Endothelial cell of umbilical vein (primary cell): ENCODE measurements around the gene SIAE. TPM values are rescaled to one million over a fixed set of nuclear protein-coding genes. Genes with fewer than 3 reads are reported as not detected.

ENCODE experiments used
- BruUV-seq: library from RNA; stranded (reverse); fragments of 400-500 nt; replicated peaks from 2 replicates; lab custom pipeline; 2021; lab: Mats Ljungman, UMichigan
- CTCF ChIA-PET: fragments of 300-600, 350-600 bp; sonication (Branson Sonifier 250); formaldehyde crosslinking; loops from one replicate; lab custom pipeline; 2021; ENCODE audit warnings: antibody characterized with exemption, inconsistent platforms; lab: Charles Lee
- POLR2A ChIA-PET: fragments of 300-600, 350-600 bp; sonication (Branson Sonifier 250); formaldehyde crosslinking; loops from one replicate; lab custom pipeline; 2021; ENCODE audit warnings: antibody characterized with exemption, inconsistent platforms; lab: Charles Lee
- DNase-seq: peaks from one replicate; pipeline ENCODE4 v3.0.0-alpha.2; 2011; ENCODE audit warnings: low read depth, low spot score
- FAIRE-seq: peaks from 2 replicates; lab custom pipeline; 2011; peaks lifted over from hg19 to GRCh38; lab: Jason Lieb, UNC
- H2AFZ ChIP-seq: 2 replicates; pipeline ENCODE4 v1.6.0; 2012; ENCODE audit warnings: low read depth, low read length, control low read depth, inconsistent platforms
- H3K27ac ChIP-seq: 2 replicates; pipeline ENCODE4 v1.5.1; 2011; ENCODE audit warnings: low read depth, mild to moderate bottlenecking, control low read depth, low read length, moderate library complexity; ENCODE audit not compliant: insufficient read depth
- H3K27me3 ChIP-seq, 2 experiments: 2 replicates each; pipeline versions ENCODE4 v1.6.0 to v1.6.1; 2011; ENCODE audit warnings: low read length in 2 of 2, mixed read lengths in 1 of 2; ENCODE audit not compliant: control insufficient read depth in 2 of 2, insufficient read depth in 2 of 2
- H3K36me3 ChIP-seq, 2 experiments: 2 replicates in 1 of 2; 3 replicates in 1 of 2; pipeline ENCODE4 v1.5.1; 2011; ENCODE audit warnings: low read length in 2 of 2, mild to moderate bottlenecking in 1 of 2, moderate library complexity in 1 of 2; ENCODE audit not compliant: control insufficient read depth in 2 of 2, insufficient read depth in 2 of 2; ENCODE audit errors: extremely low read depth in 1 of 2
- H3K4me1 ChIP-seq: 3 replicates; pipeline ENCODE4 v1.5.1; 2011; ENCODE audit warnings: mild to moderate bottlenecking, low read length; ENCODE audit not compliant: control insufficient read depth, insufficient read depth; ENCODE audit errors: extremely low read depth
- H3K4me2 ChIP-seq: 2 replicates; pipeline ENCODE4 v1.6.1; 2011; ENCODE audit warnings: low read length, control low read depth, mixed read lengths; ENCODE audit not compliant: insufficient read depth
- H3K4me3 ChIP-seq, 3 experiments: fragments of 200-600 bp in 1 of 3; sonication (generic), shearing (Covaris generic) in 1 of 3; replicated peaks in 1 of 3; 2 replicates each; pipeline ENCODE4 v1.5.1; 2011 to 2016; ENCODE audit warnings: control low read depth in 3 of 3, low read length in 3 of 3, mild to moderate bottlenecking in 2 of 3, inconsistent platforms in 1 of 3, low read depth in 1 of 3, moderate library complexity in 1 of 3; ENCODE audit not compliant: insufficient read depth in 1 of 3
- H3K79me2 ChIP-seq: 2 replicates; pipeline ENCODE4 v1.6.0; 2012; ENCODE audit warnings: low read length, inconsistent platforms; ENCODE audit not compliant: control insufficient read depth, insufficient read depth
- H3K9ac ChIP-seq: replicated peaks from 2 replicates; pipeline ENCODE3; 2011; ENCODE audit warnings: low read length, control low read depth; ENCODE audit not compliant: insufficient read depth; ENCODE audit errors: extremely low read depth
- H3K9me1 ChIP-seq: replicated peaks from 3 replicates; pipeline ENCODE4 v1.6.0; 2011; ENCODE audit warnings: mild to moderate bottlenecking, low read length; ENCODE audit not compliant: control insufficient read depth, insufficient read depth; ENCODE audit errors: extremely low read depth
- H3K9me3 ChIP-seq: replicated peaks from 2 replicates; pipeline ENCODE4 v1.5.1; 2012; ENCODE audit warnings: low read length, inconsistent platforms; ENCODE audit not compliant: control insufficient read depth, insufficient read depth
- H4K20me1 ChIP-seq: replicated peaks from 2 replicates; pipeline ENCODE3; 2011; ENCODE audit warnings: mild to moderate bottlenecking, low read length; ENCODE audit not compliant: control insufficient read depth, insufficient read depth; ENCODE audit errors: extremely low read depth
- EZH2 ChIP-seq: IDR thresholded peaks from 2 replicates; pipeline ENCODE4 v1.6.1; 2012; ENCODE audit warnings: borderline replicate concordance, low read depth, mild to moderate bottlenecking, moderate library complexity, low read length, inconsistent platforms; ENCODE audit not compliant: severe bottlenecking
- FOS ChIP-seq: IDR thresholded peaks from 2 replicates; pipeline ENCODE4 v1.6.1; 2011; ENCODE audit warnings: mild to moderate bottlenecking, low read length, moderate library complexity, borderline replicate concordance; ENCODE audit not compliant: insufficient read depth
- GATA2 ChIP-seq: IDR thresholded peaks from 2 replicates; pipeline ENCODE4 v1.7.0; 2011; ENCODE audit warnings: low read depth, mild to moderate bottlenecking, moderate library complexity, mixed read lengths, low read length; ENCODE audit not compliant: insufficient read length, insufficient read depth
- JUN ChIP-seq: IDR thresholded peaks from 2 replicates; pipeline ENCODE4 v1.6.1; 2011; ENCODE audit warnings: borderline replicate concordance, low read depth; ENCODE audit not compliant: insufficient read length, insufficient read depth
- MYC ChIP-seq: IDR thresholded peaks from one replicate; pipeline ENCODE4 v1.6.1; 2011; ENCODE audit warnings: mild to moderate bottlenecking, low read depth, low read length
- POLR2A ChIP-seq: IDR thresholded peaks from 2 replicates; pipeline ENCODE4 v1.6.1; 2012; ENCODE audit warnings: low read depth, mild to moderate bottlenecking, control low read depth, low read length
- POLR2AphosphoS5 ChIP-seq: IDR thresholded peaks from 2 replicates; pipeline ENCODE4 v1.6.1; 2012; ENCODE audit warnings: low read depth, mild to moderate bottlenecking, control low read depth, low read length, moderate library complexity; ENCODE audit not compliant: insufficient read depth
- dilution Hi-C: fragments of 300-500 bp; cut with MboI; formaldehyde crosslinking; loops from one replicate; pipeline ENCODE4 v1.15.0; 2019; ENCODE audit warnings: low sequenced_read_pairs; ENCODE audit not compliant: extremely low pct_ligation_motif_present
- intact Hi-C: fragments of 100-400 bp; cut with micrococcal nuclease; formaldehyde crosslinking; loops from one replicate; pipeline ENCODE4 v1.10.0; 2022
- polyA plus RNA-seq, 4 experiments: library from polyadenylated mRNA; depleted of rRNA in 3 of 4; stranded (reverse) in 3 of 4; unstranded in 1 of 4; fragments of >200 nt; gene quantifications; 2 replicates each; pipeline versions ENCODE4 v1.2.1 to v1.2.3, GENCODE V29; 2011 to 2012; ENCODE audit warnings: missing spikeins in 1 of 4
- total RNA-seq: library from RNA; stranded (reverse); gene quantifications from 2 replicates; pipeline ENCODE4 v1.2.3, GENCODE V29; 2021
- TF ChIP-seq, protein P1 (sequence below), 2 donors: IDR thresholded peaks; 1 replicate in 1 of 2; 2 replicates in 1 of 2; pipeline ENCODE4 v1.5.1; 2011; ENCODE audit warnings: low read length in 2 of 2, mild to moderate bottlenecking in 2 of 2, moderate library complexity in 2 of 2, control low read depth in 1 of 2, inconsistent platforms in 1 of 2, low read depth in 1 of 2; ENCODE audit not compliant: insufficient read depth in 1 of 2; ENCODE audit errors: extremely low read depth in 1 of 2
- TF ChIP-seq, protein P2 (sequence below): IDR thresholded peaks from 2 replicates; pipeline ENCODE4 v1.6.1; 2011; ENCODE audit not compliant: insufficient read depth, insufficient read length

SIAE gene
- total and polyA plus RNA-seq, 2 donors (not counting 3 experiments of a cell fraction or from before 2014, with no cell fraction given) = 16.9 to 23.9 TPM

DNA sequence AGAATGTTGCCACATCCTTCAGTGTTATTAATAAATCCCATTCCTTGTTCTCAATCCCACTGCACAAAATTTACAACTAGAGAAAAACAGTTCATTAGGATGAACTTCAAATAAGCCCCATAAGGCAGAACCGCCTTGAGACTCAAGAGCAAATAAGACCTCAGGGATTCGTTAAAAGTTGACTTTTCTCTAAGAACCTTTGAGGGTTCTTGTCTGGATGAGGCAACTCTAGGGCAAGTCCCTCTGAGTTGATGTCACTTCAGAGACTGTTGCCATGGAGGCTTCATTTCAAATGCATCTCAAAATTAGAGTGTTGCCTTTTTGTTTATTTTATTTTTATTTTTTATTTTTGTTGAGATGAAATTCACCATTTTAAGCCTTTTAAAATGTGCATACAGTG, 82.1 kb downstream of the SIAE start:
- no peaks in the 10 kb centered on the region for H3K36me3 ChIP-seq
- dilution Hi-C loops = no loop called here
- no peak overlapping the region for H2AFZ ChIP-seq
- H3K9ac ChIP-seq = no peak overlapping the region
- CTCF ChIA-PET = interaction anchor here (1.6 kb wide), 1 partner anchor 175 kb away, joined by 5 read pairs; no protein-coding TSS in a partner anchor
- H3K9me3 ChIP-seq = no peaks in the 10 kb centered on the region
- DNase-seq = no peak
- no peak overlapping the region for H3K4me3 ChIP-seq
- H3K27ac ChIP-seq = no peak overlapping the region
- intact Hi-C loops = no loop called here
- H3K27me3 ChIP-seq = peaks cover 0 to 10% of the 10 kb centered on the region in 2 experiments
- TF ChIP-seq POLR2A (no peak), MYC (no peak), GATA2 (no peak), POLR2AphosphoS5 (no peak), JUN (no peak), EZH2 (no peak), FOS (no peak)
- TF ChIP-seq, protein P1, sequence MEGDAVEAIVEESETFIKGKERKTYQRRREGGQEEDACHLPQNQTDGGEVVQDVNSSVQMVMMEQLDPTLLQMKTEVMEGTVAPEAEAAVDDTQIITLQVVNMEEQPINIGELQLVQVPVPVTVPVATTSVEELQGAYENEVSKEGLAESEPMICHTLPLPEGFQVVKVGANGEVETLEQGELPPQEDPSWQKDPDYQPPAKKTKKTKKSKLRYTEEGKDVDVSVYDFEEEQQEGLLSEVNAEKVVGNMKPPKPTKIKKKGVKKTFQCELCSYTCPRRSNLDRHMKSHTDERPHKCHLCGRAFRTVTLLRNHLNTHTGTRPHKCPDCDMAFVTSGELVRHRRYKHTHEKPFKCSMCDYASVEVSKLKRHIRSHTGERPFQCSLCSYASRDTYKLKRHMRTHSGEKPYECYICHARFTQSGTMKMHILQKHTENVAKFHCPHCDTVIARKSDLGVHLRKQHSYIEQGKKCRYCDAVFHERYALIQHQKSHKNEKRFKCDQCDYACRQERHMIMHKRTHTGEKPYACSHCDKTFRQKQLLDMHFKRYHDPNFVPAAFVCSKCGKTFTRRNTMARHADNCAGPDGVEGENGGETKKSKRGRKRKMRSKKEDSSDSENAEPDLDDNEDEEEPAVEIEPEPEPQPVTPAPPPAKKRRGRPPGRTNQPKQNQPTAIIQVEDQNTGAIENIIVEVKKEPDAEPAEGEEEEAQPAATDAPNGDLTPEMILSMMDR (IDR thresholded peaks at IDR 0.05; ENCODE audit: extremely low read depth in 1 of 2, insufficient read depth in 1 of 2, low read depth in 1 of 2, low read length in 2 of 2) = no peak
- TF ChIP-seq, protein P2, sequence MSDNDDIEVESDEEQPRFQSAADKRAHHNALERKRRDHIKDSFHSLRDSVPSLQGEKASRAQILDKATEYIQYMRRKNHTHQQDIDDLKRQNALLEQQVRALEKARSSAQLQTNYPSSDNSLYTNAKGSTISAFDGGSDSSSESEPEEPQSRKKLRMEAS = no peak
- no peaks in the 10 kb centered on the region for H3K9me1 ChIP-seq
- POLR2A ChIA-PET = no interaction called here
- BruUV-seq = no TSS peak
- no peaks in the 10 kb centered on the region for H3K79me2 ChIP-seq
- H3K4me1 ChIP-seq = no peaks in the 10 kb centered on the region
- no peak overlapping the region for H3K4me2 ChIP-seq
- H4K20me1 ChIP-seq = no peaks in the 10 kb centered on the region
- FAIRE-seq = no peak
